Subcutaneous abdominal adipose tissue (tissue), 5 donors: ENCODE data around the gene SAMMSON.

ENCODE experiments used
- H3K27ac ChIP-seq: one replicate; pipeline ENCODE4 v1.7.0; 2013; ENCODE audit warnings: low read depth, mild to moderate bottlenecking, inconsistent platforms, low read length, moderate library complexity
- H3K27me3 ChIP-seq, 5 donors: one replicate each; pipeline ENCODE4 v1.7.0; 2013; ENCODE audit warnings: low read length in 5 of 5, inconsistent platforms in 1 of 5; ENCODE audit not compliant: control insufficient read depth in 5 of 5, insufficient read depth in 4 of 5
- H3K36me3 ChIP-seq, 5 donors: one replicate each; pipeline ENCODE4 v1.7.0; 2013; ENCODE audit warnings: low read length in 5 of 5; ENCODE audit not compliant: control insufficient read depth in 5 of 5, insufficient read depth in 5 of 5
- H3K4me1 ChIP-seq, 5 donors: one replicate each; pipeline ENCODE4 v1.7.0; 2013; ENCODE audit warnings: low read length in 5 of 5, mild to moderate bottlenecking in 3 of 5, moderate library complexity in 1 of 5; ENCODE audit not compliant: control insufficient read depth in 5 of 5, insufficient read depth in 5 of 5
- H3K4me3 ChIP-seq, 5 donors: one replicate each; pipeline ENCODE4 v1.7.0; 2013; ENCODE audit warnings: low read length in 5 of 5, low read depth in 1 of 5
- H3K9ac ChIP-seq, 5 donors: one replicate each; pipeline ENCODE4 v1.7.0; 2013; ENCODE audit warnings: low read length in 5 of 5, mild to moderate bottlenecking in 4 of 5, moderate library complexity in 3 of 5
- H3K9me3 ChIP-seq, 5 donors: one replicate each; pipeline ENCODE4 v1.7.0; 2013; ENCODE audit warnings: low read length in 5 of 5; ENCODE audit not compliant: control insufficient read depth in 5 of 5
- donor health status: healthy.
- donor health status: healthy.
- donor health status: healthy.
- donor health status: healthy.
- donor health status: healthy.

The SAMMSON gene

GRCh38 chr3:70072754-70073153 is 73.2 kb downstream of the SAMMSON start:
- Histone ChIP-seq H3K36me3 (no peaks in the 10 kb centered on the region), H3K27ac (no peak overlapping the region), H3K9ac (no peak overlapping the region), H3K27me3 (peaks cover 0 to 10% (median 0%) of the 10 kb centered on the region in 5 donors), H3K4me3 (no peak overlapping the region), H3K4me1 (no peaks in the 10 kb centered on the region), H3K9me3 (peaks cover 0 to 1% (median 0%) of the 10 kb centered on the region in 5 donors)

GRCh38 chr3:70075101-70075500 is 75.6 kb downstream of the SAMMSON start:
- H3K4me1 ChIP-seq: no peaks in the 10 kb centered on the region
- H3K27me3 ChIP-seq: peaks cover 0 to 14% (median 5%) of the 10 kb centered on the region in 5 donors
- H3K9me3 ChIP-seq: peaks cover 0 to 7% (median 3%) of the 10 kb centered on the region in 5 donors
- H3K27ac ChIP-seq: no peak overlapping the region
- no peak overlapping the region for H3K9ac ChIP-seq
- no peak overlapping the region for H3K4me3 ChIP-seq
- no peaks in the 10 kb centered on the region for H3K36me3 ChIP-seq

- Histone ChIP-seq H3K9ac (no peak overlapping the region), H3K4me1 (no peaks in the 10 kb centered on the region), H3K9me3 (peaks cover 0 to 7% (median 3%) of the 10 kb centered on the region in 5 donors), H3K36me3 (no peaks in the 10 kb centered on the region), H3K27me3 (peaks cover 0 to 14% (median 6%) of the 10 kb centered on the region in 5 donors), H3K4me3 (no peak overlapping the region), H3K27ac (no peak overlapping the region)
These were observed 76.9 kb downstream of the SAMMSON start for GRCh38 chr3:70076396-70076795.

- Histone ChIP-seq H3K9ac (no peak overlapping the region), H3K9me3 (peaks cover 0 to 7% (median 3%) of the 10 kb centered on the region in 5 donors), H3K27ac (no peak overlapping the region), H3K4me3 (no peak overlapping the region), H3K27me3 (peaks cover 0 to 9% (median 2%) of the 10 kb centered on the region in 5 donors), H3K36me3 (no peaks in the 10 kb centered on the region), H3K4me1 (no peaks in the 10 kb centered on the region)
These were observed 79.2 kb downstream of the SAMMSON start for GRCh38 chr3:70078778-70079177.

- H3K4me3 ChIP-seq: no peak overlapping the region
- H3K27me3 ChIP-seq: no peaks in the 10 kb centered on the region
- H3K27ac ChIP-seq: no peak overlapping the region
- H3K4me1 ChIP-seq: no peaks in the 10 kb centered on the region
- H3K36me3 ChIP-seq: no peaks in the 10 kb centered on the region
- H3K9ac ChIP-seq: no peak overlapping the region
- no peaks in the 10 kb centered on the region for H3K9me3 ChIP-seq
These were observed 86.1 kb downstream of the SAMMSON start for GRCh38 chr3:70085613-70086012.

- no peaks in the 10 kb centered on the region for H3K36me3 ChIP-seq
- no peaks in the 10 kb centered on the region for H3K9me3 ChIP-seq
- no peak overlapping the region for H3K4me3 ChIP-seq
- H3K27ac ChIP-seq: no peak overlapping the region
- no peaks in the 10 kb centered on the region for H3K27me3 ChIP-seq
- no peak overlapping the region for H3K9ac ChIP-seq
- no peaks in the 10 kb centered on the region for H3K4me1 ChIP-seq
These were observed 86.8 kb downstream of the SAMMSON start for GRCh38 chr3:70086336-70086735.

- H3K27me3 ChIP-seq: no peaks in the 10 kb centered on the region
- no peak overlapping the region for H3K9ac ChIP-seq
- H3K36me3 ChIP-seq: no peaks in the 10 kb centered on the region
- H3K4me3 ChIP-seq: no peak overlapping the region
- no peaks in the 10 kb centered on the region for H3K9me3 ChIP-seq
- H3K27ac ChIP-seq: no peak overlapping the region
- H3K4me1 ChIP-seq: no peaks in the 10 kb centered on the region
These were observed 90.9 kb downstream of the SAMMSON start for GRCh38 chr3:70090322-70090913.

- Histone ChIP-seq H3K27ac (no peak overlapping the region), H3K9me3 (no peaks in the 10 kb centered on the region), H3K4me1 (no peaks in the 10 kb centered on the region), H3K36me3 (no peaks in the 10 kb centered on the region), H3K9ac (no peak overlapping the region), H3K27me3 (no peaks in the 10 kb centered on the region), H3K4me3 (no peak overlapping the region)
These were observed 94.7 kb downstream of the SAMMSON start for GRCh38 chr3:70094197-70094596.

- no peak overlapping the region for H3K4me3 ChIP-seq
- H3K4me1 ChIP-seq: no peaks in the 10 kb centered on the region
- H3K9me3 ChIP-seq: no peaks in the 10 kb centered on the region
- H3K36me3 ChIP-seq: no peaks in the 10 kb centered on the region
- H3K27me3 ChIP-seq: no peaks in the 10 kb centered on the region
- H3K9ac ChIP-seq: no peak overlapping the region
- H3K27ac ChIP-seq: no peak overlapping the region
These were observed 95.7 kb downstream of the SAMMSON start for GRCh38 chr3:70095260-70095659.

- no peak overlapping the region for H3K9ac ChIP-seq
- no peak overlapping the region for H3K27ac ChIP-seq
- H3K4me1 ChIP-seq: no peaks in the 10 kb centered on the region
- no peaks in the 10 kb centered on the region for H3K27me3 ChIP-seq
- no peak overlapping the region for H3K4me3 ChIP-seq
- no peaks in the 10 kb centered on the region for H3K36me3 ChIP-seq
- no peaks in the 10 kb centered on the region for H3K9me3 ChIP-seq
These were observed 97.0 kb downstream of the SAMMSON start for GRCh38 chr3:70096376-70097066.
